ENCODE data around the gene GLI2.

Gene GLI2

GRCh38 chr2:120758181-120759144, 22.8 kb downstream of the GLI2 start:
- no peak for DNase-seq (ENCODE audit: low spot score)

GRCh38 chr2:120759543-120760331, 24.1 kb downstream of the GLI2 start:
- no peak for DNase-seq (ENCODE audit: low spot score)

- no peak for DNase-seq (ENCODE audit: low spot score)
Measured at GRCh38 chr2:120760446-120761135, 24.9 kb downstream of the GLI2 start.

- DNase-seq (ENCODE audit: low spot score) = no peak
Measured at GRCh38 chr2:120761164-120761861, 25.6 kb downstream of the GLI2 start.

GRCh38 chr2:120761911-120762310, 26.2 kb downstream of the GLI2 start:
- no peak for DNase-seq (ENCODE audit: low spot score)

- no peak for DNase-seq (ENCODE audit: low spot score)
Measured at GRCh38 chr2:120762341-120763061, 26.8 kb downstream of the GLI2 start.

GRCh38 chr2:120763508-120763907, 27.8 kb downstream of the GLI2 start:
- no peak for DNase-seq (ENCODE audit: low spot score)

- no peak for DNase-seq (ENCODE audit: low spot score)
Measured at GRCh38 chr2:120763931-120764330, 28.3 kb downstream of the GLI2 start.

GRCh38 chr2:120764492-120764891, 28.8 kb downstream of the GLI2 start:
- DNase-seq (ENCODE audit: low spot score) = no peak

GRCh38 chr2:120764991-120765677, 29.5 kb downstream of the GLI2 start:
- DNase-seq (ENCODE audit: low spot score) = no peak

GRCh38 chr2:120765678-120766469, 30.2 kb downstream of the GLI2 start:
- no peak for DNase-seq (ENCODE audit: low spot score)

GRCh38 chr2:120766470-120767351, 31.0 kb downstream of the GLI2 start:
- DNase-seq (ENCODE audit: low spot score) = no peak

- no peak for DNase-seq (ENCODE audit: low spot score)
Measured at GRCh38 chr2:120767486-120768005, 31.9 kb downstream of the GLI2 start.

GRCh38 chr2:120768112-120769048, 32.7 kb downstream of the GLI2 start:
- DNase-seq (ENCODE audit: low spot score) = no peak

- no peak for DNase-seq (ENCODE audit: low spot score)
Measured at GRCh38 chr2:120769076-120769786, 33.6 kb downstream of the GLI2 start.

GRCh38 chr2:120769787-120770120, 34.1 kb downstream of the GLI2 start:
- no peak for DNase-seq (ENCODE audit: low spot score)

GRCh38 chr2:120770176-120770575, 34.5 kb downstream of the GLI2 start:
- no peak for DNase-seq (ENCODE audit: low spot score)
